Measurements from ENCODE around the gene TMEM245. TPM values are rescaled to one million over a fixed set of nuclear protein-coding genes. Genes with fewer than 3 reads are reported as not detected.

TMEM245 gene
- total RNA-seq, 1 experiment from 2014 or later = 30.4 TPM

DNA sequence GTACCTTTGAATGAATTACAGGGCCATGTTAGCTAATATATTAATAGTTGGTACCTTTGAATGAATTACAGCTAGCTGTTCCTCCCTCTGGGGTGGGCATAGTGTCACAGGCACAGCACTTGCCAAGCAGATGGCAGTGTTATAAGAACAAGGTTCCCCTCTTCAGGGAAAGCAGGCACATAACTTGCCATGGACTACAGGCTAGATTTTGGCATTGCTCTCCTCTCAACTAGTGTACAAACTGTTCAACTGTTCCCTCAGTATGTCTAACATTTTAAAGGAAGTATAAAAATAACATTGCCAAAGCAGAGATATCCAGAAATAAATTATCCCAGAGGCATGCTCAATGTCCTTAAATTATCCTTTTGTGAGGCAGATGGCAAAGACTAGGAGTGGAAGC lies 151.8 kb downstream of the TMEM245 start:
- Histone ChIP-seq H3K27me3 (ENCODE audit: control insufficient read depth, insufficient read depth, low read length) (no peaks in the 10 kb centered on the region), H3K4me3 (ENCODE audit: insufficient read depth, low read depth, low read length) (no peak overlapping the region), H3K36me3 (replicated peaks; ENCODE audit: control insufficient read depth, insufficient read depth, low read length) (peaks cover 2% of the 10 kb centered on the region)
- no peak for DNase-seq

Other genes with a start within 250 kb of the TMEM245 start
- 28.7 and 28.9 TPM in 2 replicates for gene ELP1, start 185.8 kb downstream of the TMEM245 start, total RNA-seq (2014; rRNA removed; shearing (Covaris generic))
- gene ABITRAM, start 185.5 kb downstream of the TMEM245 start, total RNA-seq (2014; rRNA removed; shearing (Covaris generic)) = 5.2 and 7.6 TPM in 2 replicates
- gene CTNNAL1, start 106.4 kb downstream of the TMEM245 start, total RNA-seq (2014; rRNA removed; shearing (Covaris generic)) = 73.6 and 81.0 TPM in 2 replicates
- 0.14 and 0.18 TPM in 2 replicates for gene FRRS1L, start 47.3 kb upstream of the TMEM245 start, total RNA-seq (2014; rRNA removed; shearing (Covaris generic))
- gene EPB41L4B, start 201.1 kb upstream of the TMEM245 start, total RNA-seq (2014; rRNA removed; shearing (Covaris generic)) = 9.1 and 11.8 TPM in 2 replicates

Measured in H7 (cell line).